ENCODE data around the gene SLC35F4. TPM values are rescaled to one million over a fixed set of nuclear protein-coding genes. Genes with fewer than 3 reads are reported as not detected.

The SLC35F4 gene
- total and polyA plus RNA-seq, 12 donors, result 0.22 TPM; not detected in 11

GRCh38 chr14:57533214-57533613, 332.7 kb downstream of the SLC35F4 start:
- Histone ChIP-seq H3K36me3 (replicated peaks in 1 of 2) (no peaks in the 10 kb centered on the region), H3K4me1 (replicated peaks in 1 of 2) (no peaks in the 10 kb centered on the region), H3K27me3 (no peaks in the 10 kb centered on the region), H3K9me3 (replicated peaks in 1 of 3) (no peaks in the 10 kb centered on the region), H3K4me3 (no peak overlapping the region), H3K27ac (no peak overlapping the region)
- intact Hi-C loops (cut with DNase I), result no loop called here
- 50 to 57% (median 53%) methylated on average over 1 of the region's 1 CpG for WGBS, 4 donors
- TF ChIP-seq POLR2A (IDR thresholded peaks at IDR 0.05) (no peak), CTCF (IDR thresholded peaks at IDR 0.05) (peak; percentile 9 to 41 (median 31))
- peak in 4 of 7 donors; percentile 10 to 28 (median 18) for DNase-seq

- no peaks in the 10 kb centered on the region for H3K4me1 ChIP-seq (replicated peaks in 1 of 2)
- TF ChIP-seq CTCF (IDR thresholded peaks at IDR 0.05) (no peak), POLR2A (IDR thresholded peaks at IDR 0.05) (no peak)
- intact Hi-C loops (cut with DNase I), result no loop called here
Measured at GRCh38 chr14:57530571-57530970, 335.3 kb downstream of the SLC35F4 start.

GRCh38 chr14:57526942-57527341, 338.9 kb downstream of the SLC35F4 start:
- intact Hi-C loops (cut with DNase I), result no loop called here
- no peak overlapping the region for H3K4me3 ChIP-seq
- no peaks in the 10 kb centered on the region for H3K36me3 ChIP-seq (replicated peaks in 1 of 2)
- no peaks in the 10 kb centered on the region for H3K9me3 ChIP-seq (replicated peaks in 1 of 3)
- no peak overlapping the region for H3K27ac ChIP-seq
- DNase-seq, result no peak
- 49 to 61% (median 51%) methylated on average over 3 of the region's 3 CpGs for WGBS, 4 donors
- H3K27me3 ChIP-seq, result no peaks in the 10 kb centered on the region
- TF ChIP-seq CTCF (IDR thresholded peaks at IDR 0.05) (no peak), POLR2A (IDR thresholded peaks at IDR 0.05) (no peak)
- H3K4me1 ChIP-seq (replicated peaks in 1 of 2), result no peaks in the 10 kb centered on the region

More at GRCh38 chr14:57530571-57530970, 335.3 kb downstream of the SLC35F4 start:
- H3K27me3 ChIP-seq, result no peaks in the 10 kb centered on the region
- no peaks in the 10 kb centered on the region for H3K9me3 ChIP-seq (replicated peaks in 1 of 3)
- H3K4me3 ChIP-seq, result no peak overlapping the region
- no peak for DNase-seq
- H3K36me3 ChIP-seq (replicated peaks in 1 of 2), result no peaks in the 10 kb centered on the region
- no peak overlapping the region for H3K27ac ChIP-seq

GRCh38 chr14:57519043-57519442, 346.8 kb downstream of the SLC35F4 start:
- intact Hi-C loops (cut with DNase I), result no loop called here
- H3K27me3 ChIP-seq, result no peaks in the 10 kb centered on the region
- no peaks in the 10 kb centered on the region for H3K4me1 ChIP-seq (replicated peaks in 1 of 2)
- H3K9me3 ChIP-seq (replicated peaks in 1 of 3), result no peaks in the 10 kb centered on the region
- H3K27ac ChIP-seq, result no peak overlapping the region
- H3K4me3 ChIP-seq, result no peak overlapping the region
- no peaks in the 10 kb centered on the region for H3K36me3 ChIP-seq (replicated peaks in 1 of 2)
- DNase-seq, result no peak
- no peak for TF ChIP-seq POLR2A (IDR thresholded peaks at IDR 0.05)
- no peak for TF ChIP-seq CTCF (IDR thresholded peaks at IDR 0.05)

Measured in adrenal gland (tissue), 12 donors.